ENCODE measurements around the gene KIAA1328.

GRCh38 chr18:36831139-36831538, 2.2 kb downstream of the KIAA1328 start:
- no peak for TF ChIP-seq POLR2A (IDR thresholded peaks at IDR 0.05)
- TF ChIP-seq, protein P1, sequence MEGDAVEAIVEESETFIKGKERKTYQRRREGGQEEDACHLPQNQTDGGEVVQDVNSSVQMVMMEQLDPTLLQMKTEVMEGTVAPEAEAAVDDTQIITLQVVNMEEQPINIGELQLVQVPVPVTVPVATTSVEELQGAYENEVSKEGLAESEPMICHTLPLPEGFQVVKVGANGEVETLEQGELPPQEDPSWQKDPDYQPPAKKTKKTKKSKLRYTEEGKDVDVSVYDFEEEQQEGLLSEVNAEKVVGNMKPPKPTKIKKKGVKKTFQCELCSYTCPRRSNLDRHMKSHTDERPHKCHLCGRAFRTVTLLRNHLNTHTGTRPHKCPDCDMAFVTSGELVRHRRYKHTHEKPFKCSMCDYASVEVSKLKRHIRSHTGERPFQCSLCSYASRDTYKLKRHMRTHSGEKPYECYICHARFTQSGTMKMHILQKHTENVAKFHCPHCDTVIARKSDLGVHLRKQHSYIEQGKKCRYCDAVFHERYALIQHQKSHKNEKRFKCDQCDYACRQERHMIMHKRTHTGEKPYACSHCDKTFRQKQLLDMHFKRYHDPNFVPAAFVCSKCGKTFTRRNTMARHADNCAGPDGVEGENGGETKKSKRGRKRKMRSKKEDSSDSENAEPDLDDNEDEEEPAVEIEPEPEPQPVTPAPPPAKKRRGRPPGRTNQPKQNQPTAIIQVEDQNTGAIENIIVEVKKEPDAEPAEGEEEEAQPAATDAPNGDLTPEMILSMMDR (IDR thresholded peaks at IDR 0.05) = no peak
